NOMO-1 treated with DMSO at 0.1 percent for 48 hours (cell line): Measurements from ENCODE around the gene PBX1.
"Not testable (repeated sequence)": the region's sequence is repeated elsewhere in the genome, so short reads cannot be mapped to it uniquely, and the experiment has no call there.

ENCODE experiments used
- DNase-seq: peaks from one replicate; lab custom pipeline; 2025; ENCODE audit not compliant: unreplicated experiment; lab: John Stamatoyannopoulos, UW

PBX1 gene

DNA sequence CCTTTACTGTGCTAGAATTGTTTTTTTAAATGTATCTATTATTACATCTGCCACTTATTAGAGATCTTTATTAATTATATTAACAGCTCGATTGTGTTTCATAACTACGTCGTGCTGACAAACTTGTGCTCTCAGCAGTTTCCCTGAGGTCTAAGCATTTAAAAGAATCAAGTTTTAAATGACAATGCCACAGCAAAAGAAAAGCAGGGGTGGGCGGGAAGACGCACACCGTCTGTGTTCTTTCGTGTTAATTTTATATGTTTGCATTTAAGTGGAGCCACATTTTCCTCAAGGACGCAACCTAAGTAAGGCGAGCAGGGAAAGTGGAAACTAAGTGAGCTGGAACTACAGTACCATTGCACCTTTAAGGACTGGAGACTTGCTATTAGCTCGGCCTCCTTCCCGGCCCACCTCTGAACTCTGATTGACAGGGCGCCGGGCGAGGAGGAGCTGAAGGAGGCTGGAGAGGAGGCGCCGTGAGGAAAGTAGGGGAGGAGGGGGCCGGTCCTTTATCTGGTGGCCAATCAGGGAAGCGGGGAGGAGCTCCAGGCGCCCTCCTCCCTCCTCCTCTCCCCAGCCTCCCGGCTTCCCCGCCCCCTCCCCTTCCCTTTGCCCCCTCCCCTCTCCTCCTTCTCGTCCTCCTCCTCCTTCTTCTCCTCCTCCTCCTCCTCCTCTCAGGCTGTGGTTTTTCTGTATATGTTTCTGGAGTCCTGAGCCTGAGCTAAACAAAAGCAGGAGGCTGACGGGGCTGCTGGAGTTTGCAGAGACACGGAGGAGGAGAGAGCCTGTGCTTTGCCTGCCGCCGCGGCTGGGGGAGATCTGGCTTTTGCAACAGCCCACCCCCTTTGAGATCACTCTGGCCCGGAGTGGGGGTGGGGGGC lies at the start of gene PBX1:
Gene PBX1, plus strand, starts transcription at position 724 of the 881 bp plus-strand sequence.
- DNase-seq: peak; percentile 93

DNA sequence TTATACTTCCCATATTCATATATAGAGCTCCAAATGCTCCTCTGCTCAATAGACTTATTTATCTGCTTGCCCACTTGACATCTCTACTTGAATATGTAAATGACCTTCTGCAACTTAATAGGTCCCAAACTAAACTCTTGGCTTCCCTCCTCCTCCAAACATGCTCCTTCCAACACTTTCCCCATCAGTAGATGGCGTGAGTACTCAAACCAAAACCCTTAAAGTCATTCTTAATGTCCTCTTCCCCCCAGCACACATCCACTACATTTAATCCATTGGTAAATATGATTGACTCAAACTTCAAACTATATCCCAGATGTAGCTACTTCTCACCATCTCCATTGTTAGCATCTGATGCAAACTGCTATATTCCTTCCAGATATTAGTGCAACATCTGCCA lies 48.5 kb upstream of the PBX1 start:
- DNase-seq: no peak

DNA sequence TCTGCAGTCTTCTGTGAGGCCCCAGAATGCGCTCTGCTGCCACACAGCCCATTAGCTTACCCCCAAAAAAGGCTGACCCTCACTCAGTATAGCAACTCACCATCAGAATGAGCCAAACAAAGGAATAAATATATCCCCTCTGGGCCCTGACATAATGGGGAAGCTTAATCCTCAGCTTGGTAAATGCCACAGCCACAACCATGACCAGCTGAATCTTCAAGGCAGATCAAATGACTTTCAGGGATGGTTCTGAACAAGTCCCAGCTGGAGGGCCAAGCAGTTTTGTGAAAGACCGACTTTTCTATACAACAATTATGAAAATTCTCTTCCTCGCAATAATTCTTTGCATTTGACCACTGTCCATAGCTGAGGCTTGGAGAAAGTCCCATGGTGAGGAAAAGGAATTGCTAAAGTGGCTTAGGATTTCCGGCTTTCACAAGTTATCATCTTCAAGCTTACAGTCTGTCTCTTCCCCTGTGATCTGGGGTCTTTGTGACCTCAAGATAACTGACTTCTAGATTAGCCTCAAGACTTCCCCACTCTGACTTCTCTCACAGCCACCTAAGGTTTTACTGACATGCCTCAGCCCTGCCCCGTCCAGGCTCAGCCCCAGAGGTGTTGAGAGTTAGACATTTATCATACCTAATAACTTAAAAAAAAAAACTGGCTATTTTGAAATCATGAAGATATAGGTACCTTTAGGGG lies 47.8 kb upstream of the PBX1 start:
- DNase-seq: no peak

DNA sequence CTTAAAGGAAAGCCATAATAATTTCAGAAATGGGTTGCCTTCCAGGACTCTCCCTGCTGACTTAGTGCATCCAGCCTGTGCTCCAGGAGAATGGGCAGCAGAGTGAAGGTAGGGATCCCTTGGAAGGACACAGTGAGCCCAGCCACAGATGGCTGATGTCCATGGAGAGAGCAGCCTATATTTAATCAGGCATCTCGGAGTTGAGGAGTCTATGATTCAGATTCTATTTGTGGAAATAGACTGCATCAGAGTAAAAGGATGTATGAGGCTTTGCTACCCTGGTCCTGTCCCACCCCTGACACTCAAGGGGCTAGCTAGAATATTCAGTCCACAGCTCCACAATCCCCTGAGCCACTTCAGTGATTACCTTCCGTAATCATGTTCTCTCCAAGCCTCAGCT lies 43.8 kb upstream of the PBX1 start:
- DNase-seq: no peak

DNA sequence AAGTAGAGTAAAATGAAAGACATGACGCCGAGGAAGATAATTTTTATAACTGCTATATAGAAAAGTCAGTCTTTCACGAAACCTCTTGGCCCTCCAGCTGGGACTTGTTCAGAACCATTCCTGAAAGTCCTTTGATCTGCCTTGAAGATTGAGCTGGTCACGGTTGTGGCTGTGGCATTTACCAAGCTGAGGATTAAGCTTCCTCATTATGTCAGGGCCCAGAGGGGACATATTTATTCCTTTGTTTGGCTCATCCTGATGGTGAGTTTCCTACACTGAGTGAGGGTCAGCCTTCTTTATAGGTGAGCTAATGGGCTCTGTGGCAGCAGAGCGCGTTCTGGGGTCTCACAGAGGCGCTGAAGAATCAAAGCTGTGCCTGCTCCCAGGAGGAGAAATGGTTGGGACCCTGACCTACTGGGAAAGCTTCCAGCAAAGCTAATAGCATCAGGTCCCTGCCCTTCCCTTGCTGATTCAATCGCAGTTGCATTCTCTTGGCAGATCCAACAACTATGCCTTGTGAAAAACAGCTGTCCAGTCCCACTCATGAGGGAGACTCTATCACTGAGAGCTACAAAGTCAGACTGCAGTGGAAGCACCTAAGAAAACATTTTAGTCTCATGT lies 43.2 kb upstream of the PBX1 start:
- no peak for DNase-seq

DNA sequence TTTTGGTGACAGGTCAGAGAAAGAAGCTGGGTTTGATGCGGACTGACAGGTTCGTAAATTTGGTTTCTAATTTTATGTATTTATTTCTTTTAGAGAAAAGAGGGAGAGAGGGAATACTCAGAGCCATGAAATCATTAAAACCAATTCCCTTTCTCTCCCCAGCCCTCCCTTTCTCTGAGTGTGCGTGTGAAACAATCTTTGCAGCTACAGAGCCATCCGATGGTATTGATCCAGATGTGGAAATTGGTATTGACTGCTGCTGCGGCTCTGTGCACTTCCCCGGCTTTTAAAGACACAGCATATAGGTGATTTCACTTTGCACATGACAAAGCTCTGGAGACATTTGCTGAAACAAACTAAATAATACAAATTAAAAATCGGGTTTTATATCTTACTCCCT lies 42.4 kb upstream of the PBX1 start:
- DNase-seq: no peak

DNA sequence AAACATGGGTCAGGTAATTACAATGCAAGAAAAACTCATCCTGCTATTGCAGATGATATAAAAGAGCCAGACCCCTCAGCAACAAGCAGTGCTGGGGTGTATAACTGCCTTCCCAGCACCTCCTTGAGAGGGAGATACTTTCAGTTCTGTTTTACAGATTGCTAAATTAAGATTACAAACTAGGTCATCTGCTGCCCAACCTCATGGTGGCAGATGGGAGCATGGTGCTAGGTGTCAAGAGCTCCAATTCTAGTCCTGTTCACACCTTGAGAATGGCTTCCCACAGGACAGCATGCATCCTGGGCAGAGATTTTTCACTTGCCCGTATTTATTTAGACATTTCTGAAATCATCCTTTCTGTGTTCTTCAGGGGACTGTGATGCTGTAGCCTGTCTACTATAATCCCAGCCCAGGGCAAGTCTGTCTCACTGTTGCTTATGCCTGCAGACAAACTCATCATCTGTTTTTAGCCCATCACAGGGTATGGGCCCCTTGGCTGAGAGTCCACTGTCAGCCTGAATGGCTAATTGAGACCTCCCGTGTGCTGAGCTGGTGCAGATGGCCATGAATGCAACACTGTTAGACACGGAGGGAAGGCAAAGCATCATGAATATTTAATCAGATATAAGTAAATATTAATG lies 40.2 kb upstream of the PBX1 start:
- DNase-seq: peak; percentile 1

DNA sequence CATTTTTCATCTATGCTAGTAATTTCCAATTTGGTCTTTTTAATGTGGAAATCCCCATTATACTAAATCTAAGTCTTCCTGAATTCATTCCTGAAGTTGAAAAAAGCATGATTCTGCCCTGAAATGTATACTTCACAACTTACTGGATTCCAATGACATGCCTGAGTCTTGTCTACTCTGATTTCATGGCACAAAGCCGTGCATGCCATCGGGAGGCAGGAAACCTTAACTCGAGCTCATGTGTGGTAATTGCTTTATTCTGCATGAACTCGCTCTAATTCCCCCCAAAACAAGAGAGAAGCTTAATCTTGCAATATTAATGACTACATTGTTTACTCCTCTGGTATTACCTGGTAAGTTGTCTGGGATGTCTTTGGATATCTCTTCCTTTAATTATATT lies 39.6 kb upstream of the PBX1 start:
- no peak for DNase-seq

DNA sequence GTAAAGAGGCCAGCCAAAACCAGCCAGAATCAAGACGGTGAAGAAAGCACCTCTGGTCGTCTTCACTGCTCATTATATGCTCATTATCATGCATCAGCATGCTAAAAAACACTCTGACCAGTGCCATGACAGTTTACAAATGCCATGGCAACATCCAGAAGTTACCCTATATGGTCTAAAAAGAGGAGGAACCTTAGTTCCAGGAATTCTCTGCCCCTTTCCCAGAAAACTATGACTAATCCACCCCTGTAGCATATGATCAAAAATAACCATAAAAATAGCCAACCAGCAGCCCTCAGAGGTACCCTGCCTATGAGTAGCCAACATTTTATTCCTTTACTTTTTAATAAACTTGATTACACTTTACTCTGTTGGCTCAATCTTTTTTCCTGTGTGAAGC lies 34.2 kb upstream of the PBX1 start:
- DNase-seq: no peak

DNA sequence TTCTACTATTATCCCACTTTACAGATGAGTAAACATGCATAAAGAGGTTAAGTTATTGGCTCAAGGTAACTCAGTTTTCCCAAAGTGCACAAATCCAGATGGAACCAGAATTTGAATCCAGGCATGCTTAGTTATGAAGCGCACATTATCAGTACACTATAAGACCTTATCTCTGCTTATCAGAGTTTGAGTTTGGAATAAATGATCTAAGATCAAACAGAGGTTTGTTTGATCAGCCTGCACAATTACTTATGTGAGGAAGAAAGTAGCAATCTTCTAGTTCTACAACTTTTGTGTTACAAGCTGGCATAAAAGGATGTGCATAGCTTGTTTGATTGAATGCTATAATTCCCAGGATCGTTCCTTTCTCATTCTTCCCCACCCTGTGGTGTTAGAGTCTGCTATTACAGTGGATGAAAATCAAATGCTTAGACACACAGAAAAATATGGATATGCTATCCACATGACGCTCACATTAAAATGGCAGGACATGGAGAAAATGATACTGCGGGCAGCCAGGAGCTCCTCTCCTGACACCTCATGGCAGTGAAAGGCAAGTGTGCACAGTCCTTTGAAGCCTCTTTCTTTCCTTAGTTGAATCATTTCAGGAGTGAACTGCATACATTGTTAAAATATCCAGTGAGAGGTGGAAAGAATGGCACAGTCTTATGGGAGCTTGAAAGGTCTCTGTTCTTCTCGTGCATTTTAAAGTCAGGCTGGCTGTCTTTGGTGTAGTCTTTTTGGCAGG lies 23.9 kb upstream of the PBX1 start:
- DNase-seq: no peak

DNA sequence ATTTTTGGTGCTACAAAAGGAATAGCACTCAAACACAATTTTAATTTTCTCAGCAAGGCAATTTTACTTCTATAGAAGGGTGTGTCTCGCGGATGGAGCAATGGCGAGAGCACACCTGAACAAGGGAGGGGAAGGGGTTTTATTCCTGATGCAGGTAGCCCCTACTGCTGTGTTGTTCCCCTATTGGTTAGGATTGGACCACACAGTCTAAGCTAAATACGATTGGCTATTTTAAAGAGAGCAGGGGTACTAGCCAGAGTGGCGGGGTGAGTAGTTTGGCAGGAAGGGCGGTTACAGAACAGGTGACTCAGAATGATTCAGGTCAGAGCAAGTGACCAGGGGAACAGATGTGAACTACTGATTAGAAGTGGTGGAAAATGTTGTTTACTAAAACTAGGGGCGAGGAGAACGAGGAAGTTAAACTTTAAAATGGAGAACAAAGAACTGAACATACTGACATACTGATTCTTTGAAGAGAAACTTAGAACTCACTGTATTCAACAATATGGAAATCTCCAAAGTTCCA lies 6.5 kb upstream of the PBX1 start:
- not testable (repeated sequence) for DNase-seq

DNA sequence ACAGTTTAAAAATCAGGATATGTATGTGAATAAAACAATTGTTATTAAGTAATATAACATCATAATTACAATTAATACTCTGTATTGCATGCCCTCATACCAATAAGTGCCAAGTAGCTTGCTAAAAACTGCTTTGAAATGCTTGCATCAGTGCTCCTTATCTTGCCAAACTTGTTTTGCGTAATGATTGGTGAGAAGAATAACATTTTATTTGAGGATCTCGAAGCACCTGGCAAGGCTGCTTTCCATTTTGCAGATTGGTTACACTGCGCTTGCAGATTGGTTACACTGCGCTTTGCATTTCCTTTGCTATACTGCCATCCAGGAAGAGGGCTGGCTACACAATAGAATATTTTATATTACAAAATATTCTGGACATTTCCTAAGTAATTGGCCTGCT lies 1.7 kb upstream of the PBX1 start:
- no peak for DNase-seq

DNA sequence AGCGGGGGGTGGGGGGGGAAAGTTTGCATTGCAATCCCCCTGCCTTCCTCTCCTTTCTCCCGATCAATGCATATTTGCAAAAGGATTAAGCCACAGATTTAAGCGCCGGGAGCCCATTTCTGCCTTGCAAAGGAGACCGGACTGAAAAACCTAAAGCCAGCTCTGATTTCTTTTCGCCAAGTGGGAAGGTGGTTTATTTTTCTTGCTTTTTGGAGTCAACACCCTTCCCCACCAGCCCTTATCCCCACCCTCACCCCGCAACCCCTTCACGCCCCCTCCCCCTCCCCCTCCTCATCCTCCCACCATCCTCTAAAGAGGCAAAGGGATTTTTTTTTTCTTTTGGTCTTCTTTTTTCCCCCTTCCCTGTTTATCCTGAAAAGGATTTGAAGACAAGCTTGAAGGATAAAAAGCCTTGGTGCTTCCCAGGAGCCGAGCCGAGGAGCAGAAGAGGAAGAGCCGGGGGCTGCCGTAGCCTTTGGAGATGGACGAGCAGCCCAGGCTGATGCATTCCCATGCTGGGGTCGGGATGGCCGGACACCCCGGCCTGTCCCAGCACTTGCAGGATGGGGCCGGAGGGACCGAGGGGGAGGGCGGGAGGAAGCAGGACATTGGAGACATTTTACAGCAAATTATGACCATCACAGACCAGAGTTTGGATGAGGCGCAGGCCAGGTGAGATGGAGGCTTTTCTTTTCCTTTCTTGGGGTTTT lies 513 bp downstream of the PBX1 start:
- no peak for DNase-seq

DNA sequence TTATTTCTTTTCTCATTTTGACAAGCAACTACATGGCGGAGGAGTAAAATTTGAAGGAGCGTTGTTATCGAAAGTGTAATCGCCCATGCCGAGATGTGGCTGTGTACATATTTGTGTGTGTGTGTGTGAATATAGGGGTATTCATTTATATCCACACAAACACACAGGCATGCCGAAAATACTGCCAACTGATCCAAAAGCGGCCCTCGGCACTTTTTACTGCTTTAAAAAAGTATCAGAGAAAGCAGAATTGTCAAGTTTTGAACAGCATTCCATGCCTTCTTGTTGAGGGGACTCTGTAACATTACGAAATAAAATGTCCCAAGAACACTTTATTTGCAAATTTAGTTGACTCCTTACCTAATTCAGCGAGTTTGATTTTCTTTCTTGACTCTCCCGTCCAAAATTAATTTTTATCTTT lies 1.1 kb downstream of the PBX1 start:
- no peak for DNase-seq

DNA sequence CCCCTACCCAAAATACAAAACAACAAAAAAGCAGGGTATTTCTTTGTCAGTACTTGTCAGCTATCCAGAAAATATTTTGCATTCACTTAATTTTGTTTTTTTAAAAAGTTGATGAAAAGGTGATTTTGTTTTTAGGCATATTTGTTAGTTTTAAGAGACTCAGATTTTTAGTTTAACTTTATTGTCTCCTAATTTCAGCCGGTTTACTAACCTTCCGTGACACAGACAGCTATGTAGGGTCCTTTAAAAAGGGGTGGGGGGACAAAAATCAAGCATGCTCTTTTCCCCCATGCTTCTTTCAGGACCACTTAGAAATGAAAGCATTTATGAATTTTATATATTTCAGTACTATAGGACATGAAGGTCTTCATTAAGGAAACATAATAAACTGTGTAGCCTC lies 1.6 kb downstream of the PBX1 start:
- DNase-seq: no peak

DNA sequence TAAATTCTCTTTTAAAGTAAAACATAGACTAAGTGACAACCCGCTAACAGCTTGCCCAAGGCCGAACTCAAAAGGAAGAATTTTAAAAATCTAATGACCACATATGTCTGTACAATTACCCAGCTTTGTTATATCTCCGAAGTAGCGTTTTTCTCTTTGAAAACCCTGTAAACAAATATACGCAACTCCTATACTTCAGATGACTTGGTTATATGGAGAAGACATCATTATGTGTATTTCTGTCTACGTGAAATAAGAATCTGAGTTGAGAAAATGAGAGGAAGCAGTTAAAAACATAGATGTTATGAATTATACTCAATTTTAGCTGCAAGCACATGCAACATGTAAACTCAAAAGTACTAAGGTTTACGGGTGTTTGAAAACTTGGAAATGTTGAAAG lies 2.0 kb downstream of the PBX1 start:
- DNase-seq: no peak

DNA sequence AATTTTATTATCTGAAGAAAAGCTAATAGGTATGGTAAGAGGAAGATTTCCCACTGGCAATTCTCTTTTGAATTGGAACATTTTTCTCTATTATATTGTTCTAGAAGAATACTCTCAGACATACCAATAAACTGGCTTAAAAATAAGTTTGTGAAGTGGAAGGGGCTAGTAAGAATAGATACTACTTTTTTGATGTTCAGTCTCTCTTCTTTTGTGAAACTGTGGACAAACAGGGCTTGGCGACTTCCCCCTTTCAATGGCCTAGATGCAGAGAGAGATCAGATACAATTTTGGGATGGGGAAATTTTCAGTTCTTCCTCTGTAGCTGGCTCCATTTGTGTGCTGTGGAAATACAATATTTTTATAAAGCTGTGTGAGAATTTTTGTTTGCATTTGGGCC lies 2.5 kb downstream of the PBX1 start:
- no peak for DNase-seq

DNA sequence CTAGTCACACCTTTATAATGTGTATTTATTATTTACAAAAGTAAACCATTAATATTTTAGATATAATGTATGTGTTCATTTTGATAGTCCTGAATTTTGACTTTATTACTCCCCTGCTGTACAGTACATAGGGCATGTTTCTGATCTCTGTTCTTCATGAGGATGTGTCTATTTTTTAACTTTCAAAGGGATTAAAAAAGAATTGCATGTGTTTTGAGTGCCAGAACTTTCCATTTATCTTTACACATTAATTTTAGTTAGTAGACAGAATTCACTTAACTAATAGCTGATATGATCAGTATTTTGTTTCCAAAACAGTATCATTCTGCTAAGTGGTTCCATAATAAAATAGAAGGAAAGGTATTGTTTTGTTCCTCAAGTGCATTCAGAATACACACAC lies 3.1 kb downstream of the PBX1 start:
- no peak for DNase-seq

DNA sequence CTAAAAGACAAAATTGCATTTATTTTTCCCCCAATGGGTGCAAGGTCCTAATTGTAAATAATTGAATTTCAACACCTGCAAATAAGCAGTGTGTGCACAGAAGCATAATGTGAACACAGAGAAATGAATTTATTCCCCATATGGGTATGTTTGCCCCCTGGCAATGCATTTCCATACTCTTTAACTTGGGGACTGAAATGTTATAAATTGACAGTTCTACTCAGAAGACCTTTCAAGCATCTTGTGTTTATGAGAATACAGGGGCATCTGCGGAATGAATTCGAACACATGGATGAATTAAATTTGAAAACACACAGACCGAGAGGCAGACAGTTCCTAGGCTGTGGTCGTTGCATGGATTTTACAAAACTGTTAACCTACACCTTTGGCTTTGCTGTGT lies 3.5 kb downstream of the PBX1 start:
- no peak for DNase-seq

DNA sequence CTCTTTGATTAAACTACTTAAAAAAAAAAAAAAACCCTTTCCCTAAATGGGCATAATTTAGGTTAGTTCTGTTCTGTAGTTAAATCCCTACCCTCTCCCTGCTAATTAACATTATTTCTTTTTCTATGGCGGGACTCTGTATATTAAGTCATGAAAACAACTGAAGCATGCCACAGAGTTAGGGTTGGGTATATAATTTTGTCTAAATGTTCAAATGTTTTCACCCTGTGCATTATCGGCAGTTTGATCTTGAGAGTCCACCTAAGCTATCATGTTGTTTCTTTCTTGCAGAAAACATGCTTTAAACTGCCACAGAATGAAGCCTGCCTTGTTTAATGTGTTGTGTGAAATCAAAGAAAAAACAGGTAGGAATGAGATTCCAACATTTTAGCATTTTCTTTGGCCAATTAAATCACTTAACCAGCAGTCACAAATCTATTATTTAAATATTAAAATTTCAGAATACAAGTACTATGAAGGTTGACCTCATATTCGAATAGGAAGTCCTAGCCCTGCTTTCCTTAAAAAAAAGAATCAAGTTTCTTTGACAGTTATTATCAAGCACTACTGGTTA lies 4.0 kb downstream of the PBX1 start:
- no peak for DNase-seq
